Neural cell (in vitro differentiated cells): Measurements from ENCODE around the gene NKIRAS1. TPM values are rescaled to one million over a fixed set of nuclear protein-coding genes. Genes with fewer than 3 reads are reported as not detected.

Experiments used
- H2AFZ ChIP-seq: fragments of 200-600, 300-800 bp; sonication (generic), shearing (Covaris generic); 2 replicates; pipeline ENCODE4 v1.6.0; 2014; ENCODE audit warnings: low read depth, mild to moderate bottlenecking, antibody characterized with exemption, low read length, moderate library complexity
- H3F3A ChIP-seq: fragments of 200-600 bp; shearing (Covaris generic); 2 replicates; pipeline ENCODE4 v1.6.1; 2016; ENCODE audit warnings: mild to moderate bottlenecking, moderate library complexity, mixed read lengths, antibody characterized with exemption, low read length; ENCODE audit not compliant: insufficient read depth, poor library complexity, severe bottlenecking
- H3K27ac ChIP-seq: fragments of 200-600, 300-800 bp; sonication (generic), shearing (Covaris generic); 2 replicates; pipeline ENCODE4 v1.5.1; 2014; ENCODE audit warnings: mild to moderate bottlenecking, low read length, moderate library complexity
- H3K27me3 ChIP-seq: fragments of 300-800, 200-600 bp; sonication (generic), shearing (Covaris generic); 2 replicates; pipeline ENCODE4 v1.6.0; 2014; ENCODE audit warnings: mild to moderate bottlenecking, low read depth, low read length, moderate library complexity; ENCODE audit not compliant: insufficient read depth
- H3K36me3 ChIP-seq: fragments of 300-800, 200-600 bp; sonication (generic), shearing (Covaris generic); 2 replicates; pipeline ENCODE4 v1.5.1; 2014; ENCODE audit warnings: mild to moderate bottlenecking, antibody characterized with exemption, low read length, moderate library complexity; ENCODE audit not compliant: insufficient read depth
- H3K4me2 ChIP-seq: fragments of 300-800, 200-600 bp; sonication (generic), shearing (Covaris generic); 2 replicates; pipeline ENCODE4 v1.6.0; 2014; ENCODE audit warnings: mild to moderate bottlenecking, low read length
- H3K4me3 ChIP-seq: fragments of 300-800, 200-600 bp; sonication (generic), shearing (Covaris generic); 2 replicates; pipeline ENCODE4 v1.5.1; 2014; ENCODE audit warnings: mild to moderate bottlenecking, low read length, moderate library complexity
- H3K79me2 ChIP-seq: fragments of 200-600 bp; shearing (Covaris generic); replicated peaks from 2 replicates; pipeline ENCODE4 v1.6.0; 2014; ENCODE audit warnings: mild to moderate bottlenecking, low read length, moderate library complexity; ENCODE audit not compliant: insufficient read depth
- H3K9ac ChIP-seq: fragments of 300-800, 200-600 bp; sonication (generic), shearing (Covaris generic); 2 replicates; pipeline ENCODE4 v1.6.1; 2016; ENCODE audit warnings: mild to moderate bottlenecking, low read length, mixed read lengths
- H3K9me2 ChIP-seq: fragments of 200-600 bp; shearing (Covaris generic); 2 replicates; pipeline ENCODE4 v1.6.1; 2016; ENCODE audit warnings: mild to moderate bottlenecking, low read length, mixed read lengths; ENCODE audit not compliant: insufficient read depth
- H3K9me3 ChIP-seq: fragments of 200-600, 300-800 bp; sonication (generic), shearing (Covaris generic); 2 replicates; pipeline ENCODE4 v1.6.1; 2016; ENCODE audit warnings: mild to moderate bottlenecking, mixed run types, low read length, moderate library complexity, mixed read lengths
- H4K20me1 ChIP-seq: fragments of 200-600 bp; shearing (Covaris generic); 2 replicates; pipeline ENCODE4 v1.6.1; 2016; ENCODE audit warnings: mild to moderate bottlenecking, mixed run types; ENCODE audit not compliant: insufficient read depth
- CTCF ChIP-seq: fragments of 450-650 bp; IDR thresholded peaks from 2 replicates; pipeline ENCODE4 v1.5.1; 2014; ENCODE audit warnings: antibody characterized with exemption, mild to moderate bottlenecking, moderate library complexity; ENCODE audit not compliant: poor library complexity, severe bottlenecking
- EP300 ChIP-seq: fragments of 450-650 bp; conservative IDR thresholded peaks from 2 replicates; pipeline ENCODE4 v1.6.1; 2014; ENCODE audit warnings: antibody characterized with exemption, mild to moderate bottlenecking, moderate library complexity; ENCODE audit not compliant: poor library complexity, severe bottlenecking
- EZH2 ChIP-seq: fragments of 200-600, 300-800 bp; shearing (Covaris generic), sonication (generic); IDR thresholded peaks from 2 replicates; pipeline ENCODE4 v1.6.1; 2014; ENCODE audit warnings: antibody characterized with exemption, low read length, borderline replicate concordance, mild to moderate bottlenecking; ENCODE audit not compliant: insufficient read depth, poor library complexity, severe bottlenecking
- MXI1 ChIP-seq: fragments of 450-650 bp; conservative IDR thresholded peaks from 2 replicates; pipeline ENCODE4 v1.6.1; 2014; ENCODE audit warnings: antibody characterized with exemption, mild to moderate bottlenecking; ENCODE audit not compliant: poor library complexity, severe bottlenecking
- POLR2AphosphoS5 ChIP-seq: IDR thresholded peaks from 2 replicates; pipeline ENCODE4 v1.6.1; 2012
- RAD21 ChIP-seq: fragments of 450-650 bp; conservative IDR thresholded peaks from 2 replicates; pipeline ENCODE4 v1.6.1; 2014; ENCODE audit warnings: antibody characterized with exemption, mild to moderate bottlenecking, moderate library complexity
- REST ChIP-seq: IDR thresholded peaks from 2 replicates; pipeline ENCODE4 v1.6.1; 2012; ENCODE audit warnings: borderline replicate concordance
- SMC3 ChIP-seq: fragments of 450-650 bp; conservative IDR thresholded peaks from 2 replicates; pipeline ENCODE4 v1.6.1; 2014; ENCODE audit warnings: antibody characterized with exemption, mild to moderate bottlenecking, moderate library complexity; ENCODE audit not compliant: poor library complexity
- TAF1 ChIP-seq: IDR thresholded peaks from 2 replicates; pipeline ENCODE4 v1.6.1; 2012; ENCODE audit warnings: low read depth
- polyA plus RNA-seq: library from polyadenylated mRNA; depleted of rRNA; stranded (reverse); fragments of >200 nt; gene quantifications from 2 replicates; pipeline ENCODE4 v1.2.3, GENCODE V29; 2014

The NKIRAS1 gene
- polyA plus RNA-seq, 1 donor from 2014 or later, result 42.1 TPM

- no peaks in the 10 kb centered on the region for H3K9me2 ChIP-seq
- H3K4me2 ChIP-seq, result no peak overlapping the region
- no peaks in the 10 kb centered on the region for H3K27me3 ChIP-seq
- TF ChIP-seq REST (no peak), MXI1 (no peak), SMC3 (no peak), TAF1 (no peak), EP300 (no peak)
- peaks cover 26% of the 10 kb centered on the region for H3K79me2 ChIP-seq
- no peak overlapping the region for H2AFZ ChIP-seq
- peaks cover 5% of the 10 kb centered on the region for H3F3A ChIP-seq
- no peak overlapping the region for H3K4me3 ChIP-seq
- H3K27ac ChIP-seq, result no peak overlapping the region
- H4K20me1 ChIP-seq, result no peaks in the 10 kb centered on the region
- no peaks in the 10 kb centered on the region for H3K36me3 ChIP-seq
- no peak overlapping the region for H3K9ac ChIP-seq
- no peaks in the 10 kb centered on the region for H3K9me3 ChIP-seq
These were observed 5.4 kb downstream of the NKIRAS1 start for GRCh38 chr3:23911397-23911796.

- Histone ChIP-seq H4K20me1 (no peaks in the 10 kb centered on the region), H3K9me2 (no peaks in the 10 kb centered on the region), H3K27ac (no peak overlapping the region), H3K9me3 (no peaks in the 10 kb centered on the region), H3K9ac (no peak overlapping the region), H3K27me3 (no peaks in the 10 kb centered on the region), H2AFZ (no peak overlapping the region), H3K4me2 (no peak overlapping the region), H3K4me3 (no peak overlapping the region), H3F3A (no peaks in the 10 kb centered on the region), H3K79me2 (peaks cover 16% of the 10 kb centered on the region), H3K36me3 (peaks cover 4% of the 10 kb centered on the region)
- no peak for TF ChIP-seq SMC3
- TF ChIP-seq EP300, result no peak
- TF ChIP-seq MXI1, result no peak
- TF ChIP-seq CTCF, result no peak
- no peak for TF ChIP-seq POLR2AphosphoS5
- TF ChIP-seq REST, result no peak
- TF ChIP-seq TAF1, result no peak
- no peak for TF ChIP-seq EZH2
- no peak for TF ChIP-seq RAD21
These were observed 7.4 kb downstream of the NKIRAS1 start for GRCh38 chr3:23909341-23909740.
